Natural killer cell (primary cell): ENCODE measurements around the gene CUX1. TPM values are rescaled to one million over a fixed set of nuclear protein-coding genes. Genes with fewer than 3 reads are reported as not detected.
"Not testable (repeated sequence)": the region's sequence is repeated elsewhere in the genome, so short reads cannot be mapped to it uniquely, and the experiment has no call there.

ENCODE experiments used
- ATAC-seq, 3 donors: fragments of 150-1000 bp in 2 of 3; fragments of 200-7000 bp in 1 of 3; cut with Tn5 transposase; 1 replicate in 1 of 3; 2 replicates in 2 of 3; pipeline ENCODE4 v1.10.0; 2021; ENCODE audit warnings: mild to moderate bottlenecking in 2 of 3, moderate library complexity in 2 of 3
- DNase-seq, 2 donors: peaks; one replicate each; pipeline versions ENCODE4 v3.0.0 to v3.0.0-alpha.2; 2013 to 2021; ENCODE audit warnings: mixed read lengths in 1 of 2
- H3K27ac ChIP-seq: one replicate; pipeline ENCODE4 v1.5.1; 2013; ENCODE audit warnings: mild to moderate bottlenecking, low read length
- H3K27me3 ChIP-seq: one replicate; pipeline ENCODE4 v1.6.1; 2013; ENCODE audit warnings: low read length; ENCODE audit not compliant: control insufficient read depth, insufficient read depth
- H3K36me3 ChIP-seq: one replicate; pipeline ENCODE4 v1.6.1; 2013; ENCODE audit warnings: low read length; ENCODE audit not compliant: control insufficient read depth, insufficient read depth
- H3K4me1 ChIP-seq: one replicate; pipeline ENCODE4 v1.6.1; 2013; ENCODE audit warnings: low read length; ENCODE audit not compliant: control insufficient read depth, insufficient read depth
- H3K4me3 ChIP-seq: one replicate; pipeline ENCODE4 v1.5.1; 2013; ENCODE audit warnings: low read length
- H3K9me3 ChIP-seq: one replicate; pipeline ENCODE4 v1.6.1; 2013; ENCODE audit warnings: low read length; ENCODE audit not compliant: control insufficient read depth, insufficient read depth
- H3K27ac Mint-ChIP-seq, 2 donors: one replicate each; pipeline ENCODE4 v1.8.0; 2022; ENCODE audit warnings: mild to moderate bottlenecking in 2 of 2, mixed read lengths in 2 of 2, moderate library complexity in 1 of 2
- H3K27me3 Mint-ChIP-seq, 2 donors: one replicate each; pipeline ENCODE4 v1.8.0; 2022; ENCODE audit warnings: low read depth in 2 of 2, mixed read lengths in 2 of 2
- H3K36me3 Mint-ChIP-seq: one replicate; pipeline ENCODE4 v1.8.0; 2022; ENCODE audit warnings: mixed read lengths
- H3K4me1 Mint-ChIP-seq, 2 donors: one replicate each; pipeline ENCODE4 v1.8.0; 2022; ENCODE audit warnings: mixed read lengths in 2 of 2
- H3K4me3 Mint-ChIP-seq: one replicate; pipeline ENCODE4 v1.8.0; 2022; ENCODE audit warnings: mild to moderate bottlenecking, moderate library complexity, mixed read lengths
- H3K9me3 Mint-ChIP-seq, 2 donors: one replicate each; pipeline ENCODE4 v1.8.0; 2022; ENCODE audit warnings: mixed read lengths in 2 of 2
- WGBS: methylation state at CpG from one replicate; pipeline ENCODE4 v1.1.7; 2013; ENCODE audit warnings: missing lambda C conversion rate; ENCODE audit not compliant: insufficient coverage; 5-methylcytosine and 5-hydroxymethylcytosine counted together
- intact Hi-C: fragments of 100-400 bp; cut with micrococcal nuclease; formaldehyde crosslinking; loops from one replicate; pipeline ENCODE4 v1.14.2; 2022
- total RNA-seq, 4 donors: library from RNA; stranded (reverse); fragments of 120-200 nt in 1 of 4; gene quantifications; one replicate each; pipeline versions ENCODE4 v1.2.3 to v1.2.4, GENCODE V29; 2013 to 2022
- TF ChIP-seq, protein P1 (sequence below): fragments of 200-600 bp; IDR thresholded peaks from one replicate; pipeline ENCODE4 v1.8.0; 2022; ENCODE audit warnings: antibody characterized with exemption

CUX1 gene
- total RNA-seq, 3 donors from 2014 or later (not counting 1 experiment from before 2014, with no cell fraction given), result 59.8 to 77.4 (median 73.6) TPM

DNA sequence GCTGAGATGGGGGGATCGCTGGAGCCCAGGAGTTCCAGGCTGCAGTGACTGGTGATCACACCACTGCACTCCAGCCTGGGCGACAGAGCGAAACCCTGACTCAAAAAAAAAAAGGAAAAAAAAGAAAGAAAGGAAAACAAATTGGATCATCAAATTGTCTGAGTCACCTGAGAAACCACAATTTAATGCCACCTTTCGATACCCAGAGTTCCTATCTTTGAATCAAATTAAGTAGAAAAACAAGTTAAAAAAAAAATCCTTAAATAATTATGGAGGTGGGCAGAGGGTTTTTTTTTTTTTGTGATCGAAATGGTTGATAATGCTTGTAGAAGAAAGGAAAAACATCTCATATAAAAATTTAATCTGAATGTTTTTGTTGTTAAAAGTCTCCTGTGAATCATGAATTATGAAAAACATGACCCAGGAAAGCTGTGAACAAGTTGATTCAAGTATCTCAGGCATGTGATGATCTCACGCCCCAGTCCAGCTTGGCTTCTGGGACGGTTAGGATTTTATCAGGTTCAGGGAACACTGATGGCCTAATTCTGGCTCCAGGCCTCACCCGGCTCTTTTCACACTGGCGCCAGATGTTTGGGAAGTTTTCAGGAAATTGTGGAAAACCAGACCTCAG, 25.3 kb upstream of the CUX1 start:
- H3K36me3 Mint-ChIP-seq, result no peaks in the 10 kb centered on the region
- TF ChIP-seq, protein P1, sequence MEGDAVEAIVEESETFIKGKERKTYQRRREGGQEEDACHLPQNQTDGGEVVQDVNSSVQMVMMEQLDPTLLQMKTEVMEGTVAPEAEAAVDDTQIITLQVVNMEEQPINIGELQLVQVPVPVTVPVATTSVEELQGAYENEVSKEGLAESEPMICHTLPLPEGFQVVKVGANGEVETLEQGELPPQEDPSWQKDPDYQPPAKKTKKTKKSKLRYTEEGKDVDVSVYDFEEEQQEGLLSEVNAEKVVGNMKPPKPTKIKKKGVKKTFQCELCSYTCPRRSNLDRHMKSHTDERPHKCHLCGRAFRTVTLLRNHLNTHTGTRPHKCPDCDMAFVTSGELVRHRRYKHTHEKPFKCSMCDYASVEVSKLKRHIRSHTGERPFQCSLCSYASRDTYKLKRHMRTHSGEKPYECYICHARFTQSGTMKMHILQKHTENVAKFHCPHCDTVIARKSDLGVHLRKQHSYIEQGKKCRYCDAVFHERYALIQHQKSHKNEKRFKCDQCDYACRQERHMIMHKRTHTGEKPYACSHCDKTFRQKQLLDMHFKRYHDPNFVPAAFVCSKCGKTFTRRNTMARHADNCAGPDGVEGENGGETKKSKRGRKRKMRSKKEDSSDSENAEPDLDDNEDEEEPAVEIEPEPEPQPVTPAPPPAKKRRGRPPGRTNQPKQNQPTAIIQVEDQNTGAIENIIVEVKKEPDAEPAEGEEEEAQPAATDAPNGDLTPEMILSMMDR, result no peak
- intact Hi-C loops, result no loop called here
- no peaks in the 10 kb centered on the region for H3K27me3 ChIP-seq
- H3K36me3 ChIP-seq, result no peaks in the 10 kb centered on the region
- no peak for ATAC-seq
- H3K4me1 ChIP-seq, result no peaks in the 10 kb centered on the region
- peaks cover 3 to 4% of the 10 kb centered on the region in 2 donors for H3K27me3 Mint-ChIP-seq
- H3K27ac Mint-ChIP-seq, result no peak overlapping the region
- no peaks in the 10 kb centered on the region for H3K4me1 Mint-ChIP-seq
- no peak overlapping the region for H3K27ac ChIP-seq
- H3K4me3 Mint-ChIP-seq, result no peak overlapping the region
- H3K4me3 ChIP-seq, result no peak overlapping the region
- DNase-seq, result no peak
- H3K9me3 Mint-ChIP-seq, result no peaks in the 10 kb centered on the region
- 94% methylated on average over 7 of the region's 9 CpGs for WGBS
- H3K9me3 ChIP-seq, result no peaks in the 10 kb centered on the region

GRCh38 chr7:101792682-101793071, 24.7 kb upstream of the CUX1 start:
- H3K27me3 Mint-ChIP-seq, H3K9me3 Mint-ChIP-seq, intact Hi-C loops, H3K27ac Mint-ChIP-seq, H3K9me3 ChIP-seq, H3K4me3 ChIP-seq, H3K27ac ChIP-seq, H3K4me1 Mint-ChIP-seq, H3K4me3 Mint-ChIP-seq, DNase-seq, H3K36me3 ChIP-seq, H3K27me3 ChIP-seq, H3K4me1 ChIP-seq, H3K36me3 Mint-ChIP-seq, ATAC-seq: not testable (repeated sequence)
- WGBS, result 98% methylated on average over 4 of the region's 4 CpGs

- Mint-ChIP-seq H3K36me3 (no peaks in the 10 kb centered on the region), H3K9me3 (no peaks in the 10 kb centered on the region), H3K27me3 (peaks cover 3 to 8% of the 10 kb centered on the region in 2 donors), H3K4me1 (no peaks in the 10 kb centered on the region), H3K4me3 (no peak overlapping the region), H3K27ac (no peak overlapping the region)
- 92% methylated on average over 5 of the region's 5 CpGs for WGBS
- ATAC-seq (no peak), DNase-seq (no peak)
- Histone ChIP-seq H3K36me3 (no peaks in the 10 kb centered on the region), H3K4me3 (no peak overlapping the region), H3K27me3 (no peaks in the 10 kb centered on the region), H3K4me1 (no peaks in the 10 kb centered on the region), H3K27ac (no peak overlapping the region), H3K9me3 (no peaks in the 10 kb centered on the region)
- TF ChIP-seq, protein P1, result no peak
- intact Hi-C loops, result no loop called here
Measured at GRCh38 chr7:101795461-101795860, 22.0 kb upstream of the CUX1 start.

- intact Hi-C loops, H3K36me3 ChIP-seq: not testable (repeated sequence)
- WGBS, result 96% methylated on average over 10 of the region's 10 CpGs
Measured at GRCh38 chr7:101798173-101798572, 19.3 kb upstream of the CUX1 start.

More at GRCh38 chr7:101798173-101798572, 19.3 kb upstream of the CUX1 start:
- H3K27ac ChIP-seq, H3K27ac Mint-ChIP-seq, H3K4me3 ChIP-seq, H3K4me1 Mint-ChIP-seq, H3K9me3 ChIP-seq, H3K36me3 Mint-ChIP-seq, DNase-seq, H3K27me3 ChIP-seq, ATAC-seq, H3K27me3 Mint-ChIP-seq, H3K4me1 ChIP-seq, H3K4me3 Mint-ChIP-seq, H3K9me3 Mint-ChIP-seq: not testable (repeated sequence)
